Body of pancreas (tissue), 4 donors: ENCODE measurements around the gene ERAL1. TPM values are rescaled to one million over a fixed set of nuclear protein-coding genes. Genes with fewer than 3 reads are reported as not detected.
"Not testable (repeated sequence)": the region's sequence is repeated elsewhere in the genome, so short reads cannot be mapped to it uniquely, and the experiment has no call there.

ENCODE experiments used
- ATAC-seq: fragments of 150-250 bp; one replicate; pipeline ENCODE4 v1.9.1; 2016
- DNase-seq, 4 donors: peaks; one replicate each; pipeline ENCODE4 v3.0.0-alpha.2; 2019
- H3K27ac ChIP-seq, 4 donors: fragments of 200-600 bp; sonication (generic); 1 replicate in 3 of 4; 2 replicates in 1 of 4; pipeline versions ENCODE4 v1.5.1 to v1.6.1; 2016 to 2019; ENCODE audit warnings: mild to moderate bottlenecking in 1 of 4, mixed read lengths in 1 of 4, moderate library complexity in 1 of 4
- H3K27me3 ChIP-seq, 2 donors: fragments of 200-600 bp; sonication (generic); one replicate each; pipeline ENCODE4 v1.6.0; 2016; ENCODE audit warnings: mild to moderate bottlenecking in 1 of 2
- H3K36me3 ChIP-seq, 2 donors: fragments of 200-600 bp; sonication (generic); replicated peaks in 1 of 2; 2 replicates each; pipeline ENCODE4 v1.5.1; 2016; ENCODE audit warnings: low read depth in 2 of 2; ENCODE audit not compliant: insufficient read depth in 1 of 2
- H3K4me1 ChIP-seq: fragments of 200-600 bp; sonication (generic); one replicate; pipeline ENCODE4 v1.6.0; 2016
- H3K4me3 ChIP-seq, 2 donors: fragments of 200-600 bp; sonication (generic); 1 replicate in 1 of 2; 2 replicates in 1 of 2; pipeline ENCODE4 v1.5.1; 2016 to 2019
- H3K9me3 ChIP-seq, 3 donors: fragments of 200-600 bp; sonication (generic); 1 replicate in 2 of 3; 2 replicates in 1 of 3; pipeline ENCODE4 v1.5.1; 2016
- CTCF ChIP-seq, 7 experiments: fragments of 450-650 bp in 4 of 7; fragments of 200-600 bp in 3 of 7; sonication (generic) in 3 of 7; IDR thresholded peaks; one replicate each; pipeline ENCODE4 v1.5.1; 2016 to 2019; ENCODE audit warnings: antibody characterized with exemption in 7 of 7
- POLR2A ChIP-seq, 3 donors: fragments of 450-650 bp; IDR thresholded peaks; one replicate each; pipeline ENCODE4 v1.6.1; 2016; ENCODE audit warnings: antibody characterized with exemption in 3 of 3, mild to moderate bottlenecking in 2 of 3
- WGBS, 2 donors: methylation state at CpG; one replicate each; pipeline ENCODE4 v1.1.5; 2017; 5-methylcytosine and 5-hydroxymethylcytosine counted together
- intact Hi-C: fragments of 100-400 bp; cut with DNase I; formaldehyde crosslinking; loops from one replicate; pipeline ENCODE4 v1.15.1; 2023
- total RNA-seq, 2 donors: library from RNA; depleted of rRNA; stranded (reverse); fragments of >200 nt; gene quantifications; one replicate each; pipeline ENCODE4 v1.1.0, GENCODE V29; 2016

The ERAL1 gene
- total RNA-seq, 2 donors from 2014 or later = 13.0 to 49.4 TPM

GRCh38 chr17:28846231-28846630 is 8.6 kb upstream of the ERAL1 start:
- no peaks in the 10 kb centered on the region for H3K9me3 ChIP-seq
- no peak overlapping the region for H3K27ac ChIP-seq
- H3K4me3 ChIP-seq = no peak overlapping the region
- DNase-seq (no peak), ATAC-seq (no peak)
- H3K36me3 ChIP-seq = no peaks in the 10 kb centered on the region
- 87 to 88% methylated on average over 10 of the region's 10 CpGs for whole genome bisulfite sequencing, 2 donors
- H3K4me1 ChIP-seq = peaks cover 11% of the 10 kb centered on the region
- intact Hi-C loops = no loop called here
- TF ChIP-seq POLR2A (IDR thresholded peaks at IDR 0.05) (no peak), CTCF (IDR thresholded peaks at IDR 0.05) (no peak)
- H3K27me3 ChIP-seq = no peaks in the 10 kb centered on the region

- H3K4me1 ChIP-seq, H3K36me3 ChIP-seq, intact Hi-C loops, H3K4me3 ChIP-seq, ATAC-seq, H3K27ac ChIP-seq, H3K27me3 ChIP-seq, H3K9me3 ChIP-seq, DNase-seq: not testable (repeated sequence)
- 83 to 85% methylated on average over 9 of the region's 9 CpGs for WGBS, 2 donors
Observed at GRCh38 chr17:28846699-28847098, 8.1 kb upstream of the ERAL1 start.

DNA sequence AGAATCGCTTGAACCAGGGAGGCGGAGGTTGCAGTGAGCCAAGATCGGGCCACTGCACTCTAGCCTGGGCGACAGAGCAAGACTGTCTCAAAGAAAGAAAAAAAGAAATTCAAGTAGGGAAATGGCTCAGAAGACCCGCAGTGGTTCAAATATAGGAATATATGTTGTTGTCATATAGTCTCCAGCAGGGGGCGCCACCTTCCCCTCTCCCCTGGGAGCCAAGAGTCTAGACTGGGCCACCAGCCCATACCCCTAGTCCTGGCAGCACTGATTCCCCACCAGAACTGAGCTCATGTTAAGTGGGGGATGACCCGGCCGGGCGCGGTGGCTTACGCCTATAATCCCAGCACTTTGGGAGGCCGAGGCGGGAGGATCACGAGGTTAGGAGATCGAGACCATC is 6.1 kb upstream of the ERAL1 start:
- peak in 3 of 4 donors; percentile 16 to 26 (median 18) for DNase-seq
- intact Hi-C loops, ATAC-seq, H3K9me3 ChIP-seq, H3K27me3 ChIP-seq, H3K4me1 ChIP-seq, H3K27ac ChIP-seq, H3K36me3 ChIP-seq, H3K4me3 ChIP-seq: not testable (repeated sequence)
- TF ChIP-seq CTCF (IDR thresholded peaks at IDR 0.05) = peak in 3 of 7 experiments; percentile 6 to 23 (median 10)
- WGBS, 2 donors = 74 to 81% methylated on average over 8 to 15 of the region's 15 CpGs

DNA sequence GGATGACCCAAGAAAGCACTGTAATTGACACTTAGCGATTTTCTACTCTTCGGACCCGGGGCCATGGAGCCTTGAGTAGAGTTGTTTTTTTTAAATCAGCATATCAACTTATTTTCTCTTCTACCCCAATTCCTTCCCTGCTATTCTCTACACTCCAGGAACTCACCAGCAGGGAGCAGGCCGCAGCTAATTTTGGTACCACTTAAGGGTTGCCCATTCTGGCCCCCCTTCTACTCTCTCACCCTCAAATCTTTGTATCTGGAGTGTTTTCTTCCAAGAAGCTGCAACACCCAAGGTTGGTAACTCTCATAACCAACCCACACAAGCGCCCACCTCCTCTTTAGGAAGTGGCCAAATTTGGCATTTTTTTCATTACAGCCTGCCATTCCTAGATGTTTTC is 5.5 kb upstream of the ERAL1 start:
- DNase-seq (no peak), ATAC-seq (no peak)
- Histone ChIP-seq H3K4me1 (peaks cover 3% of the 10 kb centered on the region), H3K4me3 (no peak overlapping the region), H3K27ac (no peak overlapping the region), H3K9me3 (no peaks in the 10 kb centered on the region), H3K36me3 (no peaks in the 10 kb centered on the region), H3K27me3 (no peaks in the 10 kb centered on the region)
- TF ChIP-seq CTCF (IDR thresholded peaks at IDR 0.05) = no peak
- no peak for TF ChIP-seq POLR2A (IDR thresholded peaks at IDR 0.05)
- intact Hi-C loops = no loop called here
- 66 to 74% methylated on average over 5 of the region's 5 CpGs for WGBS, 2 donors

DNA sequence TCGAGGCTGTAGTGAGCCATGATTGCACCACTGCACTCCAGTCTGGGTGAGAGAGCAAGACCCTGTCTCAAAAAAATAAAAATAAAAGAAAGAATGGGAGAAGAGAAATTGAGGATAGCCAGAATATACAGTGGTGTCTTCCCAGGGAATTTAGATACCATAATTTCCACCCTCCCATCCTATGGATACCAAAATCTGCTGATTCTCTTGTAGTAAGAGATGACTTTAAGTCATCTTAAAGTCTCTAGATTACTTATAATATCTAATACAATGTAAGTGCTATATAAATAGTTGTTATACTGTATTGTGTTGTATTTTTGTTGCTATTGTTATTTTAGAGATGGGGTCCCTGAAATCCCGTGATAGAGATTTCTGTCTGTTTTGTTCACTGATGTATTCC is 1.5 kb upstream of the ERAL1 start:
- no peaks in the 10 kb centered on the region for H3K9me3 ChIP-seq
- intact Hi-C loops = no loop called here
- H3K4me1 ChIP-seq = peaks cover 12% of the 10 kb centered on the region
- H3K36me3 ChIP-seq = peaks cover 1 to 5% of the 10 kb centered on the region in 2 donors
- H3K27me3 ChIP-seq = no peaks in the 10 kb centered on the region
- H3K27ac ChIP-seq = no peak overlapping the region
- WGBS, 2 donors = 88 to 95% methylated on average over 2 of the region's 2 CpGs
- DNase-seq (no peak), ATAC-seq (no peak)
- no peak overlapping the region for H3K4me3 ChIP-seq
- TF ChIP-seq POLR2A (IDR thresholded peaks at IDR 0.05) (no peak), CTCF (IDR thresholded peaks at IDR 0.05) (no peak)
